Endothelial cell of umbilical vein (primary cell): ENCODE measurements around the gene PTAFR. TPM values are rescaled to one million over a fixed set of nuclear protein-coding genes. Genes with fewer than 3 reads are reported as not detected.

Source experiments
- BruUV-seq: library from RNA; stranded (reverse); fragments of 400-500 nt; replicated peaks from 2 replicates; lab custom pipeline; 2021; lab: Mats Ljungman, UMichigan
- CTCF ChIA-PET: fragments of 300-600, 350-600 bp; sonication (Branson Sonifier 250); formaldehyde crosslinking; loops from one replicate; lab custom pipeline; 2021; ENCODE audit warnings: antibody characterized with exemption, inconsistent platforms; lab: Charles Lee
- POLR2A ChIA-PET: fragments of 300-600, 350-600 bp; sonication (Branson Sonifier 250); formaldehyde crosslinking; loops from one replicate; lab custom pipeline; 2021; ENCODE audit warnings: antibody characterized with exemption, inconsistent platforms; lab: Charles Lee
- DNase-seq: peaks from one replicate; pipeline ENCODE4 v3.0.0-alpha.2; 2011; ENCODE audit warnings: low read depth, low spot score
- FAIRE-seq: peaks from 2 replicates; lab custom pipeline; 2011; peaks lifted over from hg19 to GRCh38; lab: Jason Lieb, UNC
- H2AFZ ChIP-seq: 2 replicates; pipeline ENCODE4 v1.6.0; 2012; ENCODE audit warnings: low read depth, low read length, control low read depth, inconsistent platforms
- H3K27ac ChIP-seq: 2 replicates; pipeline ENCODE4 v1.5.1; 2011; ENCODE audit warnings: low read depth, mild to moderate bottlenecking, control low read depth, low read length, moderate library complexity; ENCODE audit not compliant: insufficient read depth
- H3K27me3 ChIP-seq, 2 experiments: 2 replicates each; pipeline versions ENCODE4 v1.6.0 to v1.6.1; 2011; ENCODE audit warnings: low read length in 2 of 2, mixed read lengths in 1 of 2; ENCODE audit not compliant: control insufficient read depth in 2 of 2, insufficient read depth in 2 of 2
- H3K36me3 ChIP-seq, 2 experiments: 2 replicates in 1 of 2; 3 replicates in 1 of 2; pipeline ENCODE4 v1.5.1; 2011; ENCODE audit warnings: low read length in 2 of 2, mild to moderate bottlenecking in 1 of 2, moderate library complexity in 1 of 2; ENCODE audit not compliant: control insufficient read depth in 2 of 2, insufficient read depth in 2 of 2; ENCODE audit errors: extremely low read depth in 1 of 2
- H3K4me1 ChIP-seq: 3 replicates; pipeline ENCODE4 v1.5.1; 2011; ENCODE audit warnings: mild to moderate bottlenecking, low read length; ENCODE audit not compliant: control insufficient read depth, insufficient read depth; ENCODE audit errors: extremely low read depth
- H3K4me2 ChIP-seq: 2 replicates; pipeline ENCODE4 v1.6.1; 2011; ENCODE audit warnings: low read length, control low read depth, mixed read lengths; ENCODE audit not compliant: insufficient read depth
- H3K4me3 ChIP-seq, 3 experiments: fragments of 200-600 bp in 1 of 3; sonication (generic), shearing (Covaris generic) in 1 of 3; replicated peaks in 1 of 3; 2 replicates each; pipeline ENCODE4 v1.5.1; 2011 to 2016; ENCODE audit warnings: control low read depth in 3 of 3, low read length in 3 of 3, mild to moderate bottlenecking in 2 of 3, inconsistent platforms in 1 of 3, low read depth in 1 of 3, moderate library complexity in 1 of 3; ENCODE audit not compliant: insufficient read depth in 1 of 3
- H3K79me2 ChIP-seq: 2 replicates; pipeline ENCODE4 v1.6.0; 2012; ENCODE audit warnings: low read length, inconsistent platforms; ENCODE audit not compliant: control insufficient read depth, insufficient read depth
- H3K9ac ChIP-seq: replicated peaks from 2 replicates; pipeline ENCODE3; 2011; ENCODE audit warnings: low read length, control low read depth; ENCODE audit not compliant: insufficient read depth; ENCODE audit errors: extremely low read depth
- H3K9me1 ChIP-seq: replicated peaks from 3 replicates; pipeline ENCODE4 v1.6.0; 2011; ENCODE audit warnings: mild to moderate bottlenecking, low read length; ENCODE audit not compliant: control insufficient read depth, insufficient read depth; ENCODE audit errors: extremely low read depth
- H3K9me3 ChIP-seq: replicated peaks from 2 replicates; pipeline ENCODE4 v1.5.1; 2012; ENCODE audit warnings: low read length, inconsistent platforms; ENCODE audit not compliant: control insufficient read depth, insufficient read depth
- H4K20me1 ChIP-seq: replicated peaks from 2 replicates; pipeline ENCODE3; 2011; ENCODE audit warnings: mild to moderate bottlenecking, low read length; ENCODE audit not compliant: control insufficient read depth, insufficient read depth; ENCODE audit errors: extremely low read depth
- CTCF ChIP-seq, 2 donors: IDR thresholded peaks; 1 replicate in 1 of 2; 2 replicates in 1 of 2; pipeline ENCODE4 v1.5.1; 2011; ENCODE audit warnings: low read length in 2 of 2, mild to moderate bottlenecking in 2 of 2, moderate library complexity in 2 of 2, control low read depth in 1 of 2, inconsistent platforms in 1 of 2, low read depth in 1 of 2; ENCODE audit not compliant: insufficient read depth in 1 of 2; ENCODE audit errors: extremely low read depth in 1 of 2
- EZH2 ChIP-seq: IDR thresholded peaks from 2 replicates; pipeline ENCODE4 v1.6.1; 2012; ENCODE audit warnings: borderline replicate concordance, low read depth, mild to moderate bottlenecking, moderate library complexity, low read length, inconsistent platforms; ENCODE audit not compliant: severe bottlenecking
- FOS ChIP-seq: IDR thresholded peaks from 2 replicates; pipeline ENCODE4 v1.6.1; 2011; ENCODE audit warnings: mild to moderate bottlenecking, low read length, moderate library complexity, borderline replicate concordance; ENCODE audit not compliant: insufficient read depth
- GATA2 ChIP-seq: IDR thresholded peaks from 2 replicates; pipeline ENCODE4 v1.7.0; 2011; ENCODE audit warnings: low read depth, mild to moderate bottlenecking, moderate library complexity, mixed read lengths, low read length; ENCODE audit not compliant: insufficient read length, insufficient read depth
- JUN ChIP-seq: IDR thresholded peaks from 2 replicates; pipeline ENCODE4 v1.6.1; 2011; ENCODE audit warnings: borderline replicate concordance, low read depth; ENCODE audit not compliant: insufficient read length, insufficient read depth
- MAX ChIP-seq: IDR thresholded peaks from 2 replicates; pipeline ENCODE4 v1.6.1; 2011; ENCODE audit not compliant: insufficient read depth, insufficient read length
- MYC ChIP-seq: IDR thresholded peaks from one replicate; pipeline ENCODE4 v1.6.1; 2011; ENCODE audit warnings: mild to moderate bottlenecking, low read depth, low read length
- POLR2A ChIP-seq: IDR thresholded peaks from 2 replicates; pipeline ENCODE4 v1.6.1; 2012; ENCODE audit warnings: low read depth, mild to moderate bottlenecking, control low read depth, low read length
- POLR2AphosphoS5 ChIP-seq: IDR thresholded peaks from 2 replicates; pipeline ENCODE4 v1.6.1; 2012; ENCODE audit warnings: low read depth, mild to moderate bottlenecking, control low read depth, low read length, moderate library complexity; ENCODE audit not compliant: insufficient read depth
- dilution Hi-C: fragments of 300-500 bp; cut with MboI; formaldehyde crosslinking; loops from one replicate; pipeline ENCODE4 v1.15.0; 2019; ENCODE audit warnings: low sequenced_read_pairs; ENCODE audit not compliant: extremely low pct_ligation_motif_present
- intact Hi-C: fragments of 100-400 bp; cut with micrococcal nuclease; formaldehyde crosslinking; loops from one replicate; pipeline ENCODE4 v1.10.0; 2022
- polyA plus RNA-seq, 4 experiments: library from polyadenylated mRNA; depleted of rRNA in 3 of 4; stranded (reverse) in 3 of 4; unstranded in 1 of 4; fragments of >200 nt; gene quantifications; 2 replicates each; pipeline versions ENCODE4 v1.2.1 to v1.2.3, GENCODE V29; 2011 to 2012; ENCODE audit warnings: missing spikeins in 1 of 4
- total RNA-seq: library from RNA; stranded (reverse); gene quantifications from 2 replicates; pipeline ENCODE4 v1.2.3, GENCODE V29; 2021

Gene PTAFR
- total and polyA plus RNA-seq, 2 donors (not counting 3 experiments of a cell fraction or from before 2014, with no cell fraction given): 0.20 to 0.32 TPM

GRCh38 chr1:28126212-28126611 lies 50.3 kb downstream of the PTAFR start:
- dilution Hi-C loops (no loop called here), intact Hi-C loops (no loop called here)
- Histone ChIP-seq H3K79me2 (no peaks in the 10 kb centered on the region), H3K4me3 (no peak overlapping the region), H3K36me3 (no peaks in the 10 kb centered on the region), H3K27ac (no peak overlapping the region), H3K27me3 (peaks cover 10% of the 10 kb centered on the region in 2 experiments), H2AFZ (no peak overlapping the region), H3K9me3 (no peaks in the 10 kb centered on the region), H3K9ac (no peak overlapping the region), H3K4me2 (no peak overlapping the region), H3K4me1 (no peaks in the 10 kb centered on the region), H3K9me1 (no peaks in the 10 kb centered on the region), H4K20me1 (no peaks in the 10 kb centered on the region)
- POLR2A ChIA-PET: no interaction called here
- no TSS peak for BruUV-seq
- no peak for DNase-seq
- FAIRE-seq: no peak
- TF ChIP-seq GATA2: no peak
- no peak for TF ChIP-seq EZH2
- no peak for TF ChIP-seq MYC
- no peak for TF ChIP-seq MAX
- TF ChIP-seq POLR2AphosphoS5: no peak
- TF ChIP-seq FOS: no peak
- no peak for TF ChIP-seq POLR2A
- no peak for TF ChIP-seq JUN
- TF ChIP-seq CTCF (IDR thresholded peaks at IDR 0.05; ENCODE audit: extremely low read depth in 1 of 2, insufficient read depth in 1 of 2, low read depth in 1 of 2, low read length in 2 of 2): no peak
- CTCF ChIA-PET: interaction anchor here (0.7 to 0.8 kb wide), 2 partner anchors 82 to 453 kb away, joined by 3 to 5 read pairs; no protein-coding TSS in a partner anchor
